ENCODE measurements around the gene KIF3C.
"Not testable (repeated sequence)": the region's sequence is repeated elsewhere in the genome, so short reads cannot be mapped to it uniquely, and the experiment has no call there.

KIF3C gene

GRCh38 chr2:26008851-26009566 lies 26.7 kb upstream of the KIF3C start:
- TF ChIP-seq ZFX (IDR thresholded peaks at IDR 0.05; ENCODE audit: borderline replicate concordance) (no peak), CTCF (IDR thresholded peaks at IDR 0.05) (no peak)
- H3K27ac ChIP-seq: no peak overlapping the region

- TF ChIP-seq ZFX (IDR thresholded peaks at IDR 0.05; ENCODE audit: borderline replicate concordance) (no peak), CTCF (IDR thresholded peaks at IDR 0.05) (no peak)
- H3K27ac ChIP-seq: no peak overlapping the region
Measured at GRCh38 chr2:26008095-26008494, 25.8 kb upstream of the KIF3C start.

DNA sequence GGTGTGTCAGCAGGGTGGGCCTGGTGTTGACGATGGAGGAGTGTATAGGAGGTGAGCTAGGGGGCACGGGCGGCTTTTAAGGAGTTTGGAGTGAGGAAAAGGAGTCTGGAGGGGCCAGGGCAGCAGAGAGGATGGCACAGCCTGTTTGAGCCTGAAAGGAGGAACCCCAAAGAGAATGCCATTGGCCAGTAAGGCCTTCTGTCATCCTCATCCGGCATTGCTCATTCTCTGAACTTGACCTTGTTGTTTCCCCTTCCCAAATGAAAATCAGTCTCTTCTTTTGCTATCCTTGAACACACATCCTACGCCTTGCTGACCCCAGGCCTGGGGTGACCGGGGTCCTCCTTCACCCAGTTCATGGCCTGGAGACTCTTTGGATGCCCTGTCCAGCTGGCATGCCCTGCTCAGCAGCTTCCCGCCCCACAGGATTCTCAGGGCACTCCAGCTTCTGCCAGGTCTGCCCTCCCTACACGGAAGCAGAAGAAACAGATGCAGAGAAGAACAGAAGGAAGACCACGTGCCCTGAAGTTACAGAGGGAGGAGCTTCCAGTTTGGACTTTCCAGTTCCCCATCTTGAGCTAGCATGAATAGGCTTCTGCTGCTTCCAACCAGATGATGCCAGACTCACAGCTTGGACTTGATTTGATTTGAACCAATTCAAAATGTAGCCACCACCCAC lies 20.5 kb upstream of the KIF3C start:
- TF ChIP-seq CTCF (IDR thresholded peaks at IDR 0.05): no peak
- TF ChIP-seq ZFX (IDR thresholded peaks at IDR 0.05; ENCODE audit: borderline replicate concordance): no peak
- no peak overlapping the region for H3K27ac ChIP-seq

DNA sequence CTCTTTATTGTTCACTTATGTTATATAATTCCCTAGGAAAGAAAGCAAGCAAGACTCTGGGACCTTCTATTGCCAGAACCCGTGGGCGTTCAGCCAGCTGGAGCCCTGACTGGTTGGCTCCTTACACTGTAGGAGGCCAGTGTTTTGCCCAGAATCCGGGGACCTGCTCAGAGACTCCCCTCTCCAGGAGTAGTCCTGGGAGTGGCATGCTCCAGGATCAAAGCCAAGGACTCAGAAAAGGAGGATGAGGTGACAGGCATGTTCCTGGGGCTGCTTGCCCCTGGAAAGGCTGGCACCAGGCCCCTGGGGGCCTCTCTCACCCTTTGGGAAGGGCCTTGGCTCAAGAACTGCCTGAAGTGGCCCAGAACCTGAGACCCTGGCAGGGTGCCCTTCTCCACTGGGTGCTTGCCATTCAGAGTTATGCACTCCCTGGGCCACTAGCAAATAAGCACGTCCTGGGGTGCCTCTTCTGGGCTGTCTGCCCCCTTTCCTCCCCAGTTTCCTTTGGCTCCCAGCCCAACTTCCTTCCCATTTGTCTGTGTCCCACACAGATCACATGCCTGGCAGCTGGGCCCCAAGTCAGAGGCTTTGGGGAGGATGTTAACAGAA lies 19.6 kb upstream of the KIF3C start:
- H3K27ac ChIP-seq: no peak overlapping the region
- TF ChIP-seq ZFX (IDR thresholded peaks at IDR 0.05; ENCODE audit: borderline replicate concordance) (no peak), CTCF (IDR thresholded peaks at IDR 0.05) (no peak)

- no peak overlapping the region for H3K27ac ChIP-seq
- TF ChIP-seq ZFX (IDR thresholded peaks at IDR 0.05; ENCODE audit: borderline replicate concordance) (no peak), CTCF (IDR thresholded peaks at IDR 0.05) (no peak)
Measured at GRCh38 chr2:26000561-26001082, 18.3 kb upstream of the KIF3C start.

GRCh38 chr2:25999406-25999805 lies 17.1 kb upstream of the KIF3C start:
- not testable (repeated sequence) for H3K27ac ChIP-seq

- H3K27ac ChIP-seq: not testable (repeated sequence)
Measured at GRCh38 chr2:25998816-25999383, 16.6 kb upstream of the KIF3C start.

- H3K27ac ChIP-seq: no peak overlapping the region
- no peak for TF ChIP-seq ZFX (IDR thresholded peaks at IDR 0.05; ENCODE audit: borderline replicate concordance)
Measured at GRCh38 chr2:25996844-25997243, 14.5 kb upstream of the KIF3C start.

Measured in 22Rv1 (cell line).